Upper lobe of right lung (tissue), 1 donor: Measurements from ENCODE around the gene KCNMA1. TPM values are rescaled to one million over a fixed set of nuclear protein-coding genes. Genes with fewer than 3 reads are reported as not detected.

Source experiments
- ATAC-seq: fragments of 200-7000 bp; cut with Tn5 transposase; one replicate; pipeline ENCODE4 v1.9.1; 2020; ENCODE audit warnings: mild to moderate bottlenecking, moderate library complexity
- DNase-seq: peaks from one replicate; pipeline ENCODE4 v3.0.0-alpha.2; 2020
- H3K27ac ChIP-seq: fragments of 200-600 bp; one replicate; pipeline ENCODE4 v1.8.0; 2022
- H3K27me3 ChIP-seq: fragments of 200-600 bp; one replicate; pipeline ENCODE4 v1.8.0; 2022; ENCODE audit warnings: mild to moderate bottlenecking
- H3K36me3 ChIP-seq: fragments of 200-600 bp; one replicate; pipeline ENCODE4 v1.8.0; 2022
- H3K4me1 ChIP-seq: fragments of 200-600 bp; one replicate; pipeline ENCODE4 v1.8.0; 2022
- H3K4me3 ChIP-seq: fragments of 200-600 bp; one replicate; pipeline ENCODE4 v1.8.0; 2022; ENCODE audit warnings: mild to moderate bottlenecking
- H3K9me3 ChIP-seq: fragments of 200-600 bp; one replicate; pipeline ENCODE4 v1.8.0; 2022
- CTCF ChIP-seq: fragments of 200-600 bp; IDR thresholded peaks from one replicate; pipeline ENCODE4 v1.8.0; 2022; ENCODE audit warnings: antibody characterized with exemption
- intact Hi-C: fragments of 100-400 bp; cut with DNase I; formaldehyde crosslinking; loops from one replicate; pipeline ENCODE4 v1.11.0; 2022
- total RNA-seq: library from RNA; stranded (reverse); fragmentation: NEBNext Ultra II Directional; extraction: Animal tissue kit (Norgen Biotek cat#: 25700); gene quantifications from one replicate; pipeline ENCODE4 v1.2.1, GENCODE V29; 2021
- donor health status: DM: no; HTN: yes; CAD: no; lungs with severe emphysema.

Gene KCNMA1
- total RNA-seq, 1 donor from 2014 or later = 26.3 TPM

- intact Hi-C loops = no loop called here
- Histone ChIP-seq H3K27ac (no peak overlapping the region), H3K4me1 (no peaks in the 10 kb centered on the region), H3K9me3 (no peaks in the 10 kb centered on the region), H3K36me3 (no peaks in the 10 kb centered on the region), H3K27me3 (no peaks in the 10 kb centered on the region), H3K4me3 (no peak overlapping the region)
- no peak for ATAC-seq
- no peak for TF ChIP-seq CTCF
- no peak for DNase-seq
These were observed 772.7 kb downstream of the KCNMA1 start for GRCh38 chr10:76864922-76865321.

- no peak for ATAC-seq
- no peaks in the 10 kb centered on the region for H3K27me3 ChIP-seq
These were observed 778.9 kb downstream of the KCNMA1 start for GRCh38 chr10:76858721-76859120.

GRCh38 chr10:76840802-76841201 lies 796.8 kb downstream of the KCNMA1 start:
- ATAC-seq = no peak
- no peak for DNase-seq
- Histone ChIP-seq H3K4me1 (no peaks in the 10 kb centered on the region), H3K36me3 (no peaks in the 10 kb centered on the region), H3K27me3 (no peaks in the 10 kb centered on the region), H3K4me3 (no peak overlapping the region), H3K9me3 (no peaks in the 10 kb centered on the region), H3K27ac (no peak overlapping the region)
- intact Hi-C loops = no loop called here
- TF ChIP-seq CTCF = no peak

More at GRCh38 chr10:76858721-76859120, 778.9 kb downstream of the KCNMA1 start:
- no peaks in the 10 kb centered on the region for H3K36me3 ChIP-seq
- no peaks in the 10 kb centered on the region for H3K9me3 ChIP-seq
- TF ChIP-seq CTCF = no peak
- H3K4me3 ChIP-seq = no peak overlapping the region
- intact Hi-C loops = no loop called here
- H3K4me1 ChIP-seq = no peaks in the 10 kb centered on the region
- no peak overlapping the region for H3K27ac ChIP-seq
- no peak for DNase-seq

- no peak for DNase-seq
- H3K9me3 ChIP-seq = no peaks in the 10 kb centered on the region
- no peak overlapping the region for H3K4me3 ChIP-seq
- no peaks in the 10 kb centered on the region for H3K4me1 ChIP-seq
- intact Hi-C loops = no loop called here
- H3K27me3 ChIP-seq = no peaks in the 10 kb centered on the region
- H3K36me3 ChIP-seq = no peaks in the 10 kb centered on the region
- no peak overlapping the region for H3K27ac ChIP-seq
- ATAC-seq = no peak
- no peak for TF ChIP-seq CTCF
These were observed 798.3 kb downstream of the KCNMA1 start for GRCh38 chr10:76839276-76839675.

GRCh38 chr10:76830218-76830617 lies 807.4 kb downstream of the KCNMA1 start:
- Histone ChIP-seq H3K4me3 (no peak overlapping the region), H3K27me3 (no peaks in the 10 kb centered on the region), H3K27ac (no peak overlapping the region), H3K9me3 (no peaks in the 10 kb centered on the region), H3K4me1 (no peaks in the 10 kb centered on the region), H3K36me3 (no peaks in the 10 kb centered on the region)
- ATAC-seq = no peak
- DNase-seq = no peak
- no peak for TF ChIP-seq CTCF
- intact Hi-C loops = no loop called here

- ATAC-seq (no peak), DNase-seq (no peak)
- no peaks in the 10 kb centered on the region for H3K4me1 ChIP-seq
- intact Hi-C loops = no loop called here
- H3K27ac ChIP-seq = no peak overlapping the region
- H3K27me3 ChIP-seq = no peaks in the 10 kb centered on the region
- TF ChIP-seq CTCF = no peak
- H3K9me3 ChIP-seq = no peaks in the 10 kb centered on the region
- no peak overlapping the region for H3K4me3 ChIP-seq
- no peaks in the 10 kb centered on the region for H3K36me3 ChIP-seq
These were observed 807.9 kb downstream of the KCNMA1 start for GRCh38 chr10:76829724-76830123.
